ENCODE measurements around the gene TGFBI.

Gene TGFBI

DNA sequence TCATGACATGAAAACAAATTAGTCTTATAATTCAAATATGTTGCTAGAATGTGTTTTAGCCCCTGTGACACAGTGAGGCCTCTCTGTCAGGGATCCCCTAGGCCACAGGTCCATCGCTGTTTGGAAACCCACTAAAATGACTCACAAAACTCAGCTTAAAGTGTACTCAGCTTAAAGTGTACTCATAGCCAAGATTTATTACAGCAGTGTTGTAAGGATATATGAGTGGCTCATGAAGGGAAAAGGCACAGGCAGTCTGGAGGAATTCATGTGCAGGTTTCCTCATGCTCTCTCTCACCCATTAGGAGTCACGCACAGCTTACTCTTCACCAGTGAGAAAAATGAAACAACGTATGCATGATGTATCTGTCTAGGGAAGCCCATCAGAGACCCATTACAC, 24.4 kb upstream of the TGFBI start:
- DNase-seq, result no peak

DNA sequence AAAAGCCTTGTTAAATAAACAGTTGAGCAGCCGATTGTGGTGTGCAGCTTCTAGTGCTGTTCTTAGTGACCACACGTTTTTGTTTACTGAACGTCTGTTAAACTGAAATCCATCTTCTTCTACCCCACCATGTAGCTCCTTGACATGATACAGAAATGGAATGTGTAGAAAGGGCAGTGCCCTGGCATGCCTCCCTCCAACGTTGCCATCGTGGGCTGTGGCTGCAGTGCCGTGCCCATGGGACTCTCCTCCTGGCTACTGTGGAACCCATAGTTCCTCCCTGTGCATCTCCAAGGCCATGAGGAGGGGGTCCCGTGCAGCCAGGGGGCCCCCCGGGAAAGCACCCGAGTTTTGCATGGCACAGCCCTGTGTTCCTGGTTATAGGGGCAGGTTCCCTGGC, 23.3 kb upstream of the TGFBI start:
- DNase-seq, result no peak

DNA sequence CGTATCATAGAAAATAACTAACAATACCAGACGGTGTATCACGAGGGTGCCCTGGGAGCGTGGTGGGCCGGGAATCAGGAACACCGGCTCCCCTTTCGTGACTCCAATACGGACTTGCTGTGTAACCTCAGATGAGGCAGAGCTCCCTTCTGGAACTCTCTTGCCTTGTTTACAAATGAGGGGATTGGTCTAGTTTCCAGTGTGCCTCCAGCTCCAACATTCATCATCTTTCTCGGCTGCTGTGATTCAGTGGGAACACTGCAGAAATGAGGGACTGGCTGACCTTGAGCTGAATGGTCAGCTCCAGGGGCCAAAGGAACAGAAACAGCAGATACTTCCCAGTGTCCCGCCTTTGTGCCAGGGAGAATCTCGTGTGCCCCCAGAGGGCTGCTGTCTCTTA, 22.6 kb upstream of the TGFBI start:
- DNase-seq, result no peak

DNA sequence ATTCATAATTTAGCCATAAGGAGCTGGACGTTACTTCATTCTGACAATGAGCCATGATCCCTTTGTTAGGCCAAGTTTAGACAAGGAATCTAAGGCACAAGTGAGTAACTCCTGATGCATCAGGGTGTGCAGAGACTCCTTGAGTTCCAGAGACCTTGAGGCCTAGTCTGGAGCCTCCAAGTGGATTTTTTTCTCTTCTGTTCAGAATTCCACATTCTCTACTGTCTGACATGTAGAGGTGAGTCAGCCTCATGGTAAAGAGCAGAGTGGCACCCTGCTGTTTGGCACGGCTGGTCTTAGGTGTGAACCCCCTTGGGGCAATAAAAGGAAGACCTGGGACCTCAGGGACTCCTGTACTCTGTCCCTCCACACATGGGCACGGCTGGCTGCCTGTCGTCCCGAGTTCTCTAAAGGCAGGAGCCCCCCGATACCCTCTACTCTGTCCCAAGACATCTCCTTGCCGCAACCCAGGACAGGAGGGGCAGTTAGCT, 22.0 kb upstream of the TGFBI start:
- no peak for DNase-seq

DNA sequence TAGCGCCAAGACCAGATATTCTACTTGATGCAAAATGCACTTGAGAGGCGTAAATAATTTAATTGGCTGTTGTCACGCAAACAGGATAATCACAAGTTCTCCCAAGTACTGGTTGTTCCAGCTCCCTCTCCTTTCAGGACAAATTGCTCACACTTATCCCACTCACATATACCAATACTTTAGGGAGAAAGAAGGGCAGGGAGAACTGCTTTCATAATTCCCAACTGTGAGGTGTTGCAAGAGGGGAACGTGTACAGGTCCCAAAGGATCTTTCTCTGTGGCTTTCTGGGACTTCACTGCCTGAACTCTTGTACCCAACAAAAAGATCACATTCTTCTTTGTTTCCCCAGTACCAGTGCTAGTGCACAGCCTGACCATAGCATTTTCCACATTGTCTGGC, 21.5 kb upstream of the TGFBI start:
- no peak for DNase-seq

DNA sequence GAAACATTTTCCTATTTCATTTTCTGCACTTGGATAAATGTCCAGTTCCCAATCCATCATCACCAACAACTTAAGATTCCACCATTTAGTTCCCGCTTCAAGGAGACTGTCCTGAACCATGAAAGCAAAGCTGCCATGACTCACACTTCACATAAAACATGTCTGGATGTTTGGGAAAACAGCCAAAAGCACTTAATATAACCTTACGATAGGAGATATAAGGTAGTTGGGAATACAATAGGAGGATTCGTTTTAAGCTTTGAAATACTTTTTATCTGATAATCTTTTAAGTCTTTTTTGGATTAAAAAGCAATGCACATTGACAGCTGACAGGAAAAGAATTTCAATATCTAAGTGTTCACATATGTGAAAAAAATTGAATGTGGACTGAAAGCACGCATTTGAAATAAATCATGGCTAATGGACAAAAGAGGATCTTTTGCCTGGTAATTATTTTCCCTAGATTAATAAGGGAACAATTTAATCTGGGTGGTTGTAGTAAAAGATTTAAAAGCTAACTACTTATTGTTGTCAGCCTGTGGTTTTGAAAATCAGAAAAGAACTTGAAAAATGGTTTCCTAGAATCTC, 17.3 kb upstream of the TGFBI start:
- DNase-seq, result no peak

DNA sequence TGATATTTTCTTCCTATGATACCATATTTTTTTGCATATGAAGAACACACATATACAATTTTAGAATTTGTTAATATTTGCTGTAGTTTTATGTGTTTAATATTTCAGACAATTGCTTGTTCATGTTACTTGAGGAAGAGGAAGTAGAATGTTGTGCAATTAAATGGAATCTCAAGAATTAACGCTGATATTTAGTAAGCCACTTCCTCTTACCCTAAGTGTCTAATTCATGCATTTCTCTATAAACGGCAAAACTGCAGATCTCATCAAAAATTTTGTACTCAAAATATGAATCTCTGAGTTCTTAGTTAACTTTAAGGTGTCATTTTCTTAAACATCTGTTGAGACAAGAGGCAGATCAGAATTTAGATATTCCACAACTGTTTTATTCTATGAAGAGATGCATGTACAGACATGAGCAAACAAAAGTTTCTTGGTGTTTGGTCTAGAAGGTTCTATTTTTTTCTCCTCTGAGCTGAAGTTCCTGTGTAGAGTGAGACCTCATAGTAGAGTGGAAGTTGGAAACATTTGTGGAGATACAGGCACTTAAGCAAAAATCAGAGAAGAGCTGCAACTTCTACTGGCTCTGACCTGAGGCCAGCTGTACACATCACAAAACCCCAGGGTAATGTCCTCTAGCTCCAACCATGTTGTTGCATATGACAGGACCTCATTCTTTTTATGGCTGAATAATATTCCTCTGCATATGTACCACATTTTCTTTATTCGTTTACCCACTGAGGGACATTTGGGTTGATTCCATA, 16.6 kb upstream of the TGFBI start:
- DNase-seq, result no peak

DNA sequence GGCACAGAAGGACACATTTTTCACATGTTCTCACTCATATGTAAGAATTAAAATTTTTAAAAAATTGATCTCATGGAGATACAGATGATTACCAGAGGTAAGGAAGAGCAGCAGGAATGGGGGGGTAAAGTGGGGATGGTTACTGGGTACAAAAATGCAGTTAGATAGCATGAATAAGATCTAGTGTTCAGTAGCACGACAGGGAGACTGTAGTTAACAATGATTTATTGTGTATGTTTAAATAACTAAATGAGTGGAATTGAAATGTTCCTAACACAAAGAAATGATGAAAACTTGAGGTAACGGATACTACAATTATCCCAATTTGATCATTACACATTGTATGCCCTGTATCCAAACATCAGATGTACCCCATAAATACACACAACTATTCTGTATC, 15.2 kb upstream of the TGFBI start:
- no peak for DNase-seq

DNA sequence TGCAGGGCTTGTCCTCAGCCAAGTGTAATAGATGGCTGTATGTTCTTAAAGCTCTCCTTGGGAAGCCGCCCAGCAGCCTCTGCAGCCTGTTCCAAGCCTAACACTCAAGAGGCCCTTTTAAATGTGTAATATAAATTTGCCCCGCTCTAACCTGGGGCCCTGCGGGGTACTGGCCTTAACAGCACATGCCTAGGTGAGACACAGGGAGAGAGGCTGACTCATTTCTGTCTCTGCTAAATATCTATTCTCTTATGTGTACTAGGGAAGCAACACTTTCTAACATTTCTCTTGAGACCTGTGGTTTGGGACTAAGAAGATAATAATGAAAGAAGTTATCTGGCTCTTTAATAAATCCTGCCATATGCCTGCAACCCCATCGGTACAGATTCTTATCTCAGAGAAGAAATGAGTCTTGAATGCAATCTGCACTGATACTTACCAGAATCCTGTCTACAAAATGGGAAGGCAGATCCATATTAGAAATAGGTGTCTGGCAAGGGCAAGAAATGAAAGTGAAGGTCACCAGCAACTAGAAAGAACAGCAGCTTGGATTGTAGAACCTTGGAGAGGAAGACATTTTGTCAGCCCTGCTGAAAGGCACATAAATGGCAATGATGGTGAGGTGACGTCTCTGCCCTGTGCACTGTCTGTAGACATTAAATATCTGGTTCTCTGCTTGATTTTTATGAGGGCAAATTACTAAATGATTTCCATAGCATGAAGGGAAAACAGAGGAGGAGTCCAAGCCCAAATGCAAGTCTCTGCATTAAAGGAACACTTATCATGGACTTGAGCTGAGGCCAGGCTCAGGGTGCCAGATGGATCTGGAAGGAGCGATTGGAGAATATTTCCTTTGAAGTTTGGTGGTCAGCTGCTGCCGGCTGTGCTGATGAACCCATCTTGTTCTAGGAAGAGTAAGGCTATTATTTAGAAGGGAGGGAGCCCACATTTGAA, 14.5 kb upstream of the TGFBI start:
- DNase-seq, result no peak

DNA sequence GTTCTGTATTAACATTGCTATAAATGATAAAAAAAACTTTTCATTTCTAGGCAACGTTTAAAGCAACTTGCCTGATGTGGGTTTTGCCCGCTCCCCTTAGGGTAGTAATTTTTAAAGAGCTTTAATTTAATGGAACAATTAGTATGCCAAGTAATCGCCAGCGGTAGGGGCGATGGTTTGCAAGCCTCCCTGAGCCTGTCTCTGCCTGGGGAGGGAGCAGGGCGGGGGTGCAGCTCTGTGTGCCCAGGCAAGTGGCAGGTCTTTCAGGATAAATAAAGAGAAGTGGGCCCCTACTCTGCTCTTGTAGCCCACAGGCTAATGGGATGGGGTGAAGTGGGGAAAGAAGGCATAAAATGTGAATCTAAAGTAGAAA, 13.8 kb upstream of the TGFBI start:
- DNase-seq, result no peak

DNA sequence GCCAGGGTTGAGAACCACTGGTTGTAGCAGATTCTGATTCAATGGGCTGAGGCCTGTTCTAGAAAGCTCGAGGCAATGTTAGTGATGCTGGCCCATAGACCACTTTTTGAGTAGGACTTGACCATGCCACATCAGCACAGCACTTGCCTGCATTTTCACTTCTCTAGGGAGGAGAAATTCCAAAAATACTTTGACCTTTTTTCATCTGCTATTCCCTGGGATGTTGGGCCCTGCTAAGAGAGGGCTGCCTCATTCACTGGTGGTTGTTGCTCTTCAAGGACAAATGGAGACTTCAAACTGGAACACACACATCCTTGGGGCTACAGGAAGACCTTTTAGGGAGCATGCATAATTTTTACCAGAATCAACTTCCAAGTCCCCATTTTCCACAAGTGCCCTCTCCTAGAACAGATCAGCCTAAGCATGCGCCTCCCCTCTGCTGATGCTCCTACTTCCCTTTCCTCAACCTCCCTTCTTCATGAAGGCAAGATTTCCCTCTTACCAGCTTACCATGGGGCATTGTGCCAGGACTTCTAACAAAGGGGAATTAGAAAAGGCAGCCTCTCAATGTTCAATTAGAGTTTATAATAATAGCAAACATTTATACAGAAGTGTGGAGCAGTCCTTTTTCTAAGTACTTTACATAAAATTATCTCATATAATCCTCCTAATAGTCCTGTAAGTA, 12.7 kb upstream of the TGFBI start:
- DNase-seq, result no peak

DNA sequence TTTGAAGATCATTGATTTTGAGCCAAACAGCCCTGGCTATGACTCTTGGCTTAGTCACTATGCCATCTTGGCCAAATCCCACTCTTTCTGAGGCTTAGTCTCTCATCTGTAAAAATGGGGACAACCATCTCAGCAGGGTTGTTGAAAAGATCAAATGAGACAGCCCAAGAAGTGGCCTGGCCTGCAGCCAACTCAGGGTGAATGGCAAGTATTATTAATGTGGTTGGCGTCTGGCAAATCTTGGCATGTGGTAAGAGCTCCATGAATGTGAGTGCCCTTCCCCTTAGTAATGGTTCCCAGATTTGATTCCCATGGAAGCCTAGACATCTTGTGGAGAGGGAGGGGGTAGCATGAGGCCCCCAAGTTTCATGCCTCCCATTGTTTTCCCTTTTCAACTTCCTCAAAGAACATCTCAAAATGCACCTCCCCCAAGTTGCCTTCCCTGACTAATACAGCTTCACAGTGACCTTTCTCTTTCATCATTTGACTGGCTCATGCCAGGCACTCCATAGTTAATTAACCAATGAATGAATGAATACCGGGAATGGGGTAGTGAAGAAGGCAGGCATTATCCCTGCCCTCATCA, 11.8 kb upstream of the TGFBI start:
- no peak for DNase-seq

DNA sequence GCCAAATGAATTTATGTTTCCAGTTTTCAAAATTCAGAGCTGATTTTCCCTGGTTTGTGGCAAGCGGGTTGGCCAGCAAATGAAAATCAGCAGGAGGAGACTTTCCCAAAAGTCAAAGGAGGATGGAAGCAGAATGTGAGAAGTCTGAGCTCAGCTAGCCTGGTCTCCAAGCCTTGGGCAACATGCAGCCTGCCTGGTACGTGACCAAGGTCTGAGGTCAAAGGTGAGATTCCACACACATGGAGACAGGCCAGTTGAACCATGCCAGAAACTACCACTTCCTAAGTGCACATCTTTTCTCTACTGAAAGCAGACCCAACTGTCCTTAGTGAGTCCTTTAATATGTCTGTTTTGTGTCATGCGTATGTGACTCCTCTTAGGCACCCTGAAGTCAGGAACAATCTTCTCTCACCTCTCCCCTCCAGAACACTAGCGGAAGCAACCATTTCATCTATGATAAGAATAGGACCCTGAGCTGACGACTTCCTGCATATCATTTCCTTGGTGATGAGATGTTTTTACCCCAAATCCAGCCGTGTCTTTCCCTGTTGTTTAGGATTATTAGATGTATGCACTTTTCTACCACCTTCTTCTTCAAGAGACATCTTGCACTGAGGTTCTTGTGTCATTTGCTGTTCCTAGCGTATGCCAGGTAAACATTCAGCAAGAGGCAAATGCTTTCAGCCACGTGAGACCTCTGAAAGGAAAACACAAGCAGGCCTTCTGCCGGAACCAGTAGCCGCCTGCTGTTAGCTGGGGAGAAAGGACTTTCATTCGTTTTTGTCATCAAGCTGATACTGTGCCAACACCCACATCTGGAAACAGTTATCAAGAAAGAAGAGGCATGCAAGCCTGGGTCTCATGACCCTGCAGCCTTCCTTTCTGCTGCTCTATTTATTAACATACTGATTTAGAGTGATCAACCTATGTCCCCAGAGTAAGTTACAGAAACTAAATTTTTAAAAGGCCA, 9.7 kb upstream of the TGFBI start:
- no peak for DNase-seq

DNA sequence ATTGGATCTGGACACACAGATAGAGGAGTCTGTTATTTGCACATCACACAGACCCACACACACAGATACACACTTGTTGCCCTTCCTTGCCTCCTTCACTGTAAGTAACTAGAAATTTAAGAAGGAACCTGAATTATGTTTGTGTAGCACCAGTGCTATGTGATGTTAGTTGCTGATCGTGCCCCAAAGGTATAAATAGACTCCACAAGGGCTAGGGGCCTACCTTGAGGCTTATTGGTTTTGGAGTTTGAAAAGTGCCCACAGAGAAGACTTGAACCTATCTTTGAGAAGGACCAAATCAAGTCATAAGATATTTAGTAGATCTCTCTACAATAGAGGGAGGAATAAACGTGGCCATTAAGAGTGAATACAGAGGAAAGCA, 8.8 kb upstream of the TGFBI start:
- DNase-seq, result no peak

DNA sequence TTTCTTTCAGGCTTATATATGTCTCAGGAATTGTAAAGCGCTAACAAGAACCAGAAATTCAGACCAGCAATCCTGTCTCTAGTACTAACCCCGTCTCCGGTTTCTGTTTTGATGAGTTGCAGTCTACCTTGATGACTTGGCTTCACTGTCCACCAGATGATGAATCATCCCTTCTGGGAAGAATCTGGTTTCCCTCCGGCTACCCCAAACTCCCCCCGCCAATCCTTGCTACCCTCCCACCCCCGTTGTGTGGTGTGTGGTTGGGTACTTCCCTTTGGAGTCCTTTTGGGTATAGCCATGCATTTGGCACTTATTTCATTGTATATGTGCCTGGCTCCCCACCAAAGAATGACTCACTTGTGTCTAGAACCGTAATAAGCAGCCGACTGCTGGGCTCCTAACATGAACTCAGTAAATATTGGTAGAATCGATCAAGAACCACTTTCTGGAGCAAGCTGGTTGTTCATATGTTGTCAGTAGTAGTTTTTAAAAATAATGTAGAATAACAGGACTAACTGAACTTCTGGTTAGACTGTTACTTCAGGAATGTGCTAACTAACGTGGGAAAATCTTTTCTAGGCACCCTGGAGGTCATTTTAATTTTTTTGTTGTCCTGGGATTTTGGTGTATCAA, 8.3 kb upstream of the TGFBI start:
- no peak for DNase-seq

DNA sequence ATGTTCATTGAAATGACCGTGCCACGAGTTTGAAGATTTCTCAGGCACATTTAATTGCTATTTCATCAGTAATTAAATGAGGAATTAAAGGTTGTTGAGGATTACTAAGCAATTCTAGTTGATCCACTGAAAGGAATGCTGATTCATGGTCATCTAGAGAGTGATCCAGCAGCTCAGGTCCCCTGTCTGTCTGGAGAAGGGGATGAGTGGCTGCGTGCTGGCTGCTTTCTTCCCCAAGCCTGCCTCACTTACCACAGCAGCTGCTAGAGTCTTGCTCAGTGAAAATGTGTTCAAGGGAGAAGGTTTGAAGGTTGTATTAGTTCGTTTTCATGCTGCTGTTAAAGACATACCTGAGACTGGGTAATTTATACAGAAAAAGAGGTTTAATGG, 7.8 kb upstream of the TGFBI start:
- DNase-seq, result no peak

DNA sequence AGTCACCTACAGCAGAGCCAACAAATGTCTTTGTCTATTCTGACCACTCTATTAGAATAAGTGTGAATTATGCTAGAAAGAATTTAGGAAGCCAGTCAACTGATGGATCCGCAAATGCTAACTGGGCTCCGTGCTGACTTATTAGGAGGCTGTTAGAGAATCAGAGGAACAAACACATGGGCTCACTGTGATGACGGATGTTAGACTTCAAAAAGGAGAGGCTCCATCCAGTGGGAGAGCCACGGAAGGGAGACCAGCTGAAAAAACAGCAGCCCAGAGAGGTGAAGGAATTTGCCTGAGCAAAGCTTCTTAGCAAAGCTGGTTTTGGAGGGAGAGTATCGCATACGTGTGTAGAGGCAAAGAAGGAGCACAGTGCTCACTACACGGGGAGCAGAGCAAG, 5.8 kb upstream of the TGFBI start:
- DNase-seq, result no peak

DNA sequence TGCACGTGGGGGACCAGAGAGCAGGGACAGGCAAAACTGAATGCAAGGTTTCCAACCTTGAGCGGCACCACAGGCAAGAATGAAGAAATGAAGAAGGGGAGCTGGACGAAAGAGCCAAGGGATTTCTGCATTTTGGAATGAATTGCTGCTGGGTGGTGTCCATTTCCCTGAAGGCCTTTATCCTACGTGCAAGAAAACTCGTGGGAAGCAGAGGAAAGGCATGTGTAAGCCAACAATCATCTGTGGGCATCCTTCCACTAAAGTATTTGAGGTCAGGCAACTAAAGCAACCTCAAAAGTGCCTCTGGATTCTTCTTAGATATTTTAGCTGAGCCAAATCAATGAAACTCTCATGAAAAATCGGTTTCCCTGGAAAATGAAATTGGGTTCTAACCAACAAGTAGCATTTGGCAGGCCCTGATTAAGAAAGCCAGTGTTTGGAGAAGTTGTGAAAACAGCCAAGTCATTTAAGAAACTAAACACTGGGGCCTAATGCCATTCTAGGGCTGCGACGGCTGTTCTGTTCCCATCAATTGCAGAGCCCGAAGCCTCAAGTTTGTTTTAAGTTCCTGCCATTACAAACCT, 4.7 kb upstream of the TGFBI start:
- DNase-seq, result no peak

DNA sequence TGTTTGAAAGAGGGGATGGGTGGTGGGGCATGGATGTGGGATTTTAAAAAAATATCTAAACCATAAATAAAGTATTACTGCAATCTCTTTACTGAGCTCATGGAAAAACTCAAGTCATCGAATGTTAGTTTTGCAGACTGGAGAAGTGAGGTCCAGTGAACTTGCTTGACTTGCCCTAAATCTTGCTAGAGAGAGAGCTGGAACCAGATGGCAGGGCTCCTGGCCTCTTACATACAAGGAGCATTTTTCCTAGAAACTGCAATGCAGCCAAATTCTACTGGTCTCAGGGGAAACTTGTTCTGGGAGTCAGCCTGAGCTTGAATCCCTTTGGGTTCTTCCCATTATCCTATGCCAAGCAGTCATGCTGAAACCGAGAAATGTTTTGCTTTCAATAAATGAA, 2.9 kb upstream of the TGFBI start:
- DNase-seq, result no peak

DNA sequence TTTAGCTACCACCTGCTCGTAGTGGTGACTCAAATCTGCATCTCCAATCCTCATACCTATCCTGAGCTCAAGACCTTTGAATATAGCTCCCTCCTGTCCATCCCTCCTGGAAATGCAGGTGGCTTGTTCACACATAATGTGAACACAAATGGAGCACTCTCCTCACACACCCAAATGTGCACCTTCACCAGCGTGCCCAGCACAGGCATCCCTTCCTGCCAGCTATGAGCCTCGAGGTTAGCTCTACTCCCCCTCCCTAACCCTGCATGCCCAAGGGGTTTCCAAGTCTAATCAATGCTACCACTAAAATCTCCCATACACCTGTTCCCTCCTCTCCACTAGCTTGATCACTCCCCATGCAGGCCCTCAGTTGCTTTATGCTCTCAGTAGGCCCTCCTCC, 2.2 kb upstream of the TGFBI start:
- DNase-seq, result no peak

DNA sequence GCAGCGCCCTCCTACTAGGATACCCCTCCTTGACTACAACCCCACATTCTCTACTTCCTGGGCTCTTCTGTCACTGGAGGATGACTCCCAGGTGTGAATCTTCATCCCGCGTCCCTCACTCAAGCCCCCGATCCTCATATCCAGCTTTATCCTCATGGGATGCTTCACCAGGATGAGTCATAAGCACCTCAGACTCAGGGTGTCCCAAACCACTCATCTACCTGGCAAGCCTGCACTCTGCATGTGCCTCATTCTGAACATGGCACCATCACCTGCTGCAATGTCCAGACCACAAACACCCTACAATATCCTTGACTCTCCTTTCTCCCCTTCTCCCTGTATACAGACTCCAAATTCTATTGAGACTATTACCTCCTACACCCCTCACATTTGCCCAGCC, 1.5 kb upstream of the TGFBI start:
- no peak for DNase-seq
